WERI-Rb-1 (cell line): ENCODE data around the gene MUC5AC.
"Not testable (repeated sequence)": the region's sequence is repeated elsewhere in the genome, so short reads cannot be mapped to it uniquely, and the experiment has no call there.

Source experiments
- DNase-seq: peaks from one replicate; pipeline ENCODE4 v3.0.0-alpha.2; 2020
- H3K27ac ChIP-seq: fragments of 250-450 bp; sonication (Bioruptor Pico); 2 replicates; pipeline ENCODE4 v1.5.1; 2020; ENCODE audit warnings: mild to moderate bottlenecking, moderate library complexity
- H3K27me3 ChIP-seq: fragments of 250-450 bp; sonication (Bioruptor Pico); 2 replicates; pipeline ENCODE4 v1.5.1; 2021; ENCODE audit warnings: mild to moderate bottlenecking, low read depth, moderate library complexity; ENCODE audit not compliant: insufficient read depth, severe bottlenecking
- H3K36me3 ChIP-seq: fragments of 250-450 bp; sonication (Bioruptor Pico); 2 replicates; pipeline ENCODE4 v1.5.1; 2020; ENCODE audit warnings: mild to moderate bottlenecking, moderate library complexity
- H3K4me3 ChIP-seq: 2 replicates; pipeline ENCODE4 v1.5.1; 2011; ENCODE audit warnings: low read depth, mild to moderate bottlenecking, control low read depth, low read length
- H3K9me3 ChIP-seq: fragments of 250-450 bp; sonication (Bioruptor Pico); 2 replicates; pipeline ENCODE4 v1.5.1; 2021; ENCODE audit warnings: mild to moderate bottlenecking, moderate library complexity; ENCODE audit not compliant: severe bottlenecking
- TF ChIP-seq, protein P1 (sequence below): IDR thresholded peaks from 2 replicates; pipeline ENCODE4 v1.5.1; 2011; ENCODE audit warnings: low read depth, mild to moderate bottlenecking, control low read depth, inconsistent platforms, low read length

MUC5AC gene

GRCh38 chr11:1207401-1208143, 49.8 kb downstream of the MUC5AC start:
- H3K4me3 ChIP-seq, result no peak overlapping the region
- H3K27ac ChIP-seq, result no peak overlapping the region
- peaks cover 6% of the 10 kb centered on the region for H3K9me3 ChIP-seq
- TF ChIP-seq, protein P1, sequence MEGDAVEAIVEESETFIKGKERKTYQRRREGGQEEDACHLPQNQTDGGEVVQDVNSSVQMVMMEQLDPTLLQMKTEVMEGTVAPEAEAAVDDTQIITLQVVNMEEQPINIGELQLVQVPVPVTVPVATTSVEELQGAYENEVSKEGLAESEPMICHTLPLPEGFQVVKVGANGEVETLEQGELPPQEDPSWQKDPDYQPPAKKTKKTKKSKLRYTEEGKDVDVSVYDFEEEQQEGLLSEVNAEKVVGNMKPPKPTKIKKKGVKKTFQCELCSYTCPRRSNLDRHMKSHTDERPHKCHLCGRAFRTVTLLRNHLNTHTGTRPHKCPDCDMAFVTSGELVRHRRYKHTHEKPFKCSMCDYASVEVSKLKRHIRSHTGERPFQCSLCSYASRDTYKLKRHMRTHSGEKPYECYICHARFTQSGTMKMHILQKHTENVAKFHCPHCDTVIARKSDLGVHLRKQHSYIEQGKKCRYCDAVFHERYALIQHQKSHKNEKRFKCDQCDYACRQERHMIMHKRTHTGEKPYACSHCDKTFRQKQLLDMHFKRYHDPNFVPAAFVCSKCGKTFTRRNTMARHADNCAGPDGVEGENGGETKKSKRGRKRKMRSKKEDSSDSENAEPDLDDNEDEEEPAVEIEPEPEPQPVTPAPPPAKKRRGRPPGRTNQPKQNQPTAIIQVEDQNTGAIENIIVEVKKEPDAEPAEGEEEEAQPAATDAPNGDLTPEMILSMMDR, result no peak
- DNase-seq, result no peak
- H3K36me3 ChIP-seq, result no peaks in the 10 kb centered on the region
- H3K27me3 ChIP-seq, result no peaks in the 10 kb centered on the region

DNA sequence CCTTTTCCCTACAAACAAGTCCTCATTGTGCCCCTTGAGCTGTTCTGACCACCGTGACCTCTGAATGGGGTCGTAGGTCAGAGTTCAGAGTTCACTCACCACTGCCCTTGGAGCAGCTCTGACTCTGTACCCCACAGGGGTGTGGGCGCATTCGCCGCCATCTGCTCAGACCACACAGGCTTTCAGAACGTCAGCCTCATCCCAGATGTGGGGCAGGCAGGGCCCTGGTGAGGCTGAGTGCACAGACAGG, 50.3 kb downstream of the MUC5AC start:
- Histone ChIP-seq H3K9me3 (peaks cover 6% of the 10 kb centered on the region), H3K27me3 (no peaks in the 10 kb centered on the region), H3K36me3 (no peaks in the 10 kb centered on the region), H3K27ac (no peak overlapping the region), H3K4me3 (no peak overlapping the region)
- TF ChIP-seq, protein P1, result no peak
- no peak for DNase-seq

GRCh38 chr11:1208394-1209261, 50.9 kb downstream of the MUC5AC start:
- no peaks in the 10 kb centered on the region for H3K27me3 ChIP-seq
- no peak for DNase-seq

DNA sequence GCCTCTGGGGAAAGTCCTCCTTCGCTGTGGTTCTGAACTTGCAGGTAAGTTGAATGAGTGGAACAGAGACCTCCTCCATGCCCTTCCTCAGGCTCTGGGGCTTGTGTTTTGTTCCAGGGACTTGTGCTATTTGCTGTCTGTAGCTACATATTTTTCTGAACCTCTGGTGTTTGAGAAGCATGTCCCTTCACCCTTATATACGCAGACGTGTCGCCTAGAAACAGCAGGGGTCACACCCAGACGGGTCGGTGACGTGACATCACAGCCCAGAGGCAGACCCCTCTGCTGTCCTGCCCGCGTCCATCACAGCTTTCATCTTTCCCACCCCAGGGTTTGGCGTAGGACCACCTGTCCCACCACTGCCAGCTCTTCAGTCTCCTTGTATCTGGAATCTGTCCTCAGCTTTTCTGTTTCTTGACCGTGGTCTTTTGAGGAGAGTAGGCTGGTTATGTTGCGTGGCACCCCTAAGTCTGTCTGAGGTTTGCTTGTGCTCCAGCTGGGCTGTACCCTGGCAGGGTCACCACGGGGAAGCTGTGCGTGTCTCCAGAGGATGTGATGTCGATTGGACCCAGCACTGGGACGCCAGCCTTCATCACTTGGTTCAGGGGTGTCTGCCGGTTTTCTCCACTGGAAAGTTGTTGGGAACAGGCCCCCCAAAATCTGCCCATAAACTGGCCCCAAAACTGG, 51.8 kb downstream of the MUC5AC start:
- no peaks in the 10 kb centered on the region for H3K27me3 ChIP-seq
- H3K4me3 ChIP-seq, result no peak overlapping the region
- peaks cover 6% of the 10 kb centered on the region for H3K9me3 ChIP-seq
- TF ChIP-seq, protein P1, result no peak
- no peak for DNase-seq
- no peaks in the 10 kb centered on the region for H3K36me3 ChIP-seq
- H3K27ac ChIP-seq, result no peak overlapping the region

More at GRCh38 chr11:1208394-1209261, 50.9 kb downstream of the MUC5AC start:
- TF ChIP-seq, protein P1, result no peak
- Histone ChIP-seq H3K9me3 (peaks cover 6% of the 10 kb centered on the region), H3K36me3 (no peaks in the 10 kb centered on the region), H3K27ac (no peak overlapping the region), H3K4me3 (no peak overlapping the region)

DNA sequence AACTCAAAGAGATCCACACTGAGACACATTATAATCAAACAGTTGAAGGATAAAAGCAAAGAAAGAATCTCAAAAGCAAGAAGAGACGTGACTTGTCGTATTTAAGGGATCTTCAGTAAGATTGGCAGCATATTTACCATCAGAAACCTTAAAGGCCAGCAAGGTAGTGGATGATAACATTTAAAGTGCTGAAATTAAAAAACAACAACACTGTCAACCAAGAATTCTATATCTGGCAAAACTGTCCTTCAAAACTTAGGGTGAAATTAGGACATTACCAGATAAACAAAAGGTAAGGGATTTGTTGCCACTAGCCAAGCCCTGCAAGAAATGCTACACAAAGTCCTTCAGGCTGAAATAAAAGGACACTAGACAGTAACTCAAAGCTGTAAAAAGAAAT, 54.1 kb downstream of the MUC5AC start:
- no peaks in the 10 kb centered on the region for H3K36me3 ChIP-seq
- TF ChIP-seq, protein P1, result no peak
- no peak for DNase-seq
- H3K27me3 ChIP-seq, result no peaks in the 10 kb centered on the region
- H3K9me3 ChIP-seq, result peaks cover 6% of the 10 kb centered on the region
- no peak overlapping the region for H3K4me3 ChIP-seq
- no peak overlapping the region for H3K27ac ChIP-seq

- H3K4me3 ChIP-seq, H3K36me3 ChIP-seq, H3K9me3 ChIP-seq, DNase-seq, H3K27ac ChIP-seq, H3K27me3 ChIP-seq: not testable (repeated sequence)
These were observed 58.1 kb downstream of the MUC5AC start for GRCh38 chr11:1215826-1216225.
